GM12872 (cell line): ENCODE results near the gene RREB1.

Experiments used
- TF ChIP-seq, protein P1 (sequence below): IDR thresholded peaks from 3 replicates; pipeline ENCODE4 v1.5.1; 2011; ENCODE audit warnings: low read depth, mild to moderate bottlenecking, low read length, moderate library complexity; ENCODE audit not compliant: insufficient read depth

The RREB1 gene

GRCh38 chr6:7183707-7184106, 75.9 kb downstream of the RREB1 start:
- TF ChIP-seq, protein P1, sequence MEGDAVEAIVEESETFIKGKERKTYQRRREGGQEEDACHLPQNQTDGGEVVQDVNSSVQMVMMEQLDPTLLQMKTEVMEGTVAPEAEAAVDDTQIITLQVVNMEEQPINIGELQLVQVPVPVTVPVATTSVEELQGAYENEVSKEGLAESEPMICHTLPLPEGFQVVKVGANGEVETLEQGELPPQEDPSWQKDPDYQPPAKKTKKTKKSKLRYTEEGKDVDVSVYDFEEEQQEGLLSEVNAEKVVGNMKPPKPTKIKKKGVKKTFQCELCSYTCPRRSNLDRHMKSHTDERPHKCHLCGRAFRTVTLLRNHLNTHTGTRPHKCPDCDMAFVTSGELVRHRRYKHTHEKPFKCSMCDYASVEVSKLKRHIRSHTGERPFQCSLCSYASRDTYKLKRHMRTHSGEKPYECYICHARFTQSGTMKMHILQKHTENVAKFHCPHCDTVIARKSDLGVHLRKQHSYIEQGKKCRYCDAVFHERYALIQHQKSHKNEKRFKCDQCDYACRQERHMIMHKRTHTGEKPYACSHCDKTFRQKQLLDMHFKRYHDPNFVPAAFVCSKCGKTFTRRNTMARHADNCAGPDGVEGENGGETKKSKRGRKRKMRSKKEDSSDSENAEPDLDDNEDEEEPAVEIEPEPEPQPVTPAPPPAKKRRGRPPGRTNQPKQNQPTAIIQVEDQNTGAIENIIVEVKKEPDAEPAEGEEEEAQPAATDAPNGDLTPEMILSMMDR = no peak

GRCh38 chr6:7184502-7184901, 76.7 kb downstream of the RREB1 start:
- TF ChIP-seq, protein P1 = no peak

- TF ChIP-seq, protein P1 = no peak
These were observed 77.8 kb downstream of the RREB1 start for GRCh38 chr6:7185561-7185960.

DNA sequence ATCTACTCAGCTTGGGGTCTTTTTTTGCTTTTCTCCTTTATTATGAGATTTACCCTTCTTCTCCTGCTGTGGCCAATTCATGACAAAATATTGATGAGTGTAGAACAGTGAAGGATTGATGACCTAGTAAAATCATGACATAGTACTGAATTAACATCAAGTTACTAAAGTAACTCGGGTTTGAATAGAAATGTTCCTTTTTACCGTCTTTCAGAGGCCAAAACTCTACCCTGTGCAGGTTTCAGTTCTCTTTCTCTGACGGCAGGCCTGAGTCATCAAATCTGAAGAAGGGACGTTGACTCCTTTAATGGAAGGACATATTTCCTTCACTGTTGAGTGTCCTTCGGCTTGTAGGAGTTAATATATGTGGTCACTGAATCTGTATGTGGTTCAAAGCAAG, 80.7 kb downstream of the RREB1 start:
- TF ChIP-seq, protein P1 = no peak

GRCh38 chr6:7189101-7189758, 81.5 kb downstream of the RREB1 start:
- TF ChIP-seq, protein P1 = no peak

- TF ChIP-seq, protein P1 = no peak
These were observed 83.0 kb downstream of the RREB1 start for GRCh38 chr6:7190791-7191190.

DNA sequence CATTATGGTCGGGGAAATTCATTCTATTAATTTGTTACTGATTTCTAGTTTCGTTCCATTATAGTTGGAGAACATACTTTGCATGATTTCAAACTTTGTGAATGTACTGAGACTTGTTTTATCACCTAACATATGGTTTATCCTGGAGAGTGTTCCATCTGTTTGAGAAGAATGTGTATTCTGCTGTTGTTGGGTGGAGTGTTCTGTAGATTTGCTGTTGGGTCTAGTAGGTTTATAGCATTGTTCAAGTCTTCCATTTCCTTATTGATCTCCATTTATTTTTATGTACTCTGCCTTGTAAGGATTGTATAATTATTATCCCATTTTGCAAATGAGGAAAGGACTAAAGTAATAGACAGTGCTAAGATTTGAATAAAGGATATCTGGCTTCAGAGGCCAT, 85.4 kb downstream of the RREB1 start:
- TF ChIP-seq, protein P1 = no peak

- TF ChIP-seq, protein P1 = no peak
These were observed 86.9 kb downstream of the RREB1 start for GRCh38 chr6:7194657-7195056.
